HG02973 (cell line): ENCODE measurements around the gene THUMPD2.

Experiments
- ATAC-seq: cut with Tn5 transposase; IDR thresholded peaks from one replicate; pipeline ENCODE4 v1.9.1; 2021; ENCODE audit warnings: moderate library complexity; ENCODE audit not compliant: unreplicated experiment

THUMPD2 gene

DNA sequence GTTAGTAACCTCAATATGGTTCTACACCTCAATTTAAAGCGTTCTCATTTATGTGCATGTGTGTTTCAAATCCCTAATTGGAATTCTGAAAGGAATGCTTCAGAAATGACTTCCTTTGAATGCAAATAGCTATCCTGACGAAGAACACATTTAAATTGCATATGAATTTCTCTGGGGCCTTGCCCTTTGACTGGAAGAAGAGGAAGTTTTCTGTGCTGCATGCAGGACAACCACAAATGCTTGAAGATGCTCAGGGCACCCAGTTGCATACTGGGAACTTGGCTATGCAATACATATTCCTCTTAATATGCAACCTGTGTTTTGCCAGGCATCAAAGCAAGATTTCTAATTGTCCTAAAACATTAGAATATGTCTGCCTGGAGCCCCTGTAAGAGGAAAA lies 58.1 kb downstream of the THUMPD2 start:
- no peak for ATAC-seq

DNA sequence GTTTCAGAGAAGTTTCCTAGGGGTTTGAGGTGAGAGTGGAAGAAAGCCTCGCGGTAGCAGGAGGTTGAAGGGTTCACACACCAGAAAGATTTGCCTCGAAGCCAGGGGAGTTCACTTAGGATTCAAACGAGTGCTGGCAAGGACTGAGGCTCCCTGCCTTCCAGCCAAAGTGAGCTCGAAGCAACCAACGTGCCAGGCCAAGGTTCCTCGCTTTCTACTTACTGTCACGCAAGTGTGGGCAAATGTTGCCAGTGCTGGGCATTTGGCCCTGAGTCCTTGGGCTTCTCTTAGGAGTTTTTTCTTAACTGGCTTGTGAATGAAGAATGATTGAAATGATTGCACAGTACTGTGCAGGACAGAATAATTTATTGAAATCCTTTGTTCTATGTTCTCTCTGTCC lies 59.7 kb downstream of the THUMPD2 start:
- no peak for ATAC-seq

DNA sequence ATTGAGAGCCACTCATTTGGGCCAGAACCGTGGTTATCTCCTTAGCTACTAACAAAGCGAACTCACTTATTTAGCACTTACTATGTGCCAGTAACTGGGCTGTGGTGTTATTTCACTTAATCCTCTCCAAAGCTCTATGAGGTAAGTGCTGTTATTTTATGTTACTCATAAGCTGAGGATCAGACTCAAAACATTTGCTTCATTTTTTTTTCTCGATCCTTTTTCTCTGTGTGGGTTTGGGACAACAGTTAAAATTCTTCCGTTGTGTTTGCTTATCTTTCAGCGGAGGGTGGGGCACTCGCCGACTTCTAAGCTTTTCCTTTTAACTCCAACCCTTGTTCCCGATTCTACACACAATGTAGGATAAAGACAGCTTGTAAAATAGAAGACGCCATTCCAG lies 60.6 kb downstream of the THUMPD2 start:
- ATAC-seq = no peak

GRCh38 chr2:39717067-39717466 lies 62.0 kb downstream of the THUMPD2 start:
- ATAC-seq = no peak

DNA sequence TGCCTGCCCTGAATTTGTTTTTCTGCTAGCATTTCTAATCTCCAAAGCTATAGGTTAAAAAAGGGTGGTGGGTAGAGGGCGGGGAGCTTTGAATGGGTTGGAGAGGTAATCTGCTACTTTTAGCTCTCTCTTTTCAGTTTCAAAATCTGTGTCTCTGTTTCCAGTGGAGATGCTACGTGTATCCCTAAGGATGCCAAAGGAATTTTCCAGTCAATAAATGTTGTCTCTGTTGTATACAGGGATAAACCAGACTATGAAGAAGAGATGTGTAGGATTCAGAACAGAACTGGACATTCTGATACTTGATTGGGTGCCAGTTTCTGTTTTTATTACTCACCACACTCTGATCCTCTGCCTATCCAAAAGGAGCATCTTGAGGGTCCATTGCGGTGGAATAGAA lies 63.2 kb downstream of the THUMPD2 start:
- ATAC-seq = no peak

DNA sequence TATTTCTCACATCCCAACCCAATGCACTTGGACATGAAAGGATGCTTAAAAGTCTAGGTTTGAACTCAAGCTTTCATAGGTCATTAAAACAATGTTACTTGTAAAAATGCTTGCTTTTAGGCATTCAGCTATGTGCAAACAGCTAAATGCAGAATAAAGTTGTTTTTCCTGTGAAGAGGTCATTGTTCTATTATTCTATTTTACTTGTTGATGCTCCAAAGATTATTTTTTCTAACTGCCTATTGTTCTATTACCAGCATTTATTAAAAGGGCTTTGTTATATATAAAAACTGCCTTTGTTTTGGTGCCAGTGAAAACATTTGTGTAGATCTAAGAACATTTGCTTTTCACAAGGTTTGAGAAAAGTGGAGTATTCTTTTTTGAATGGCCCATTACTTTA lies 64.0 kb downstream of the THUMPD2 start:
- ATAC-seq = no peak

DNA sequence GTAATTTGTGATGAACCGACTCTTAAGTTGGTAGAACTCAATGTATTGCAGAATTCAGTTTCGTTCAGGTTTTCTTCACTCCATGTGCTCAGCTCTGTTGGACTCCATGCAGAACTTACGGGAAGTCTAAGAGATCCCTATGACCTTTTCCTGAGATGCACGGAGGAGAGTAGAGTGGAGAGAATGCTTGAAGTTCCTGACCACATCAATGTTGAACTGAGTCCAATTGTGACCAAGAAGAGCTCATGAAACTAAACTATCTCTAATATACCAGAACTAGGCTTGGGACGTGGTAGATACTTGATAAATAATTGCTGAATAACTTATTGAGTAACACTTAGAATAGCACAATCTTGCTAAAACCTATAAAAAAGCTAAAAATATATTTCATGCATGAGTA lies 66.1 kb downstream of the THUMPD2 start:
- ATAC-seq = no peak

DNA sequence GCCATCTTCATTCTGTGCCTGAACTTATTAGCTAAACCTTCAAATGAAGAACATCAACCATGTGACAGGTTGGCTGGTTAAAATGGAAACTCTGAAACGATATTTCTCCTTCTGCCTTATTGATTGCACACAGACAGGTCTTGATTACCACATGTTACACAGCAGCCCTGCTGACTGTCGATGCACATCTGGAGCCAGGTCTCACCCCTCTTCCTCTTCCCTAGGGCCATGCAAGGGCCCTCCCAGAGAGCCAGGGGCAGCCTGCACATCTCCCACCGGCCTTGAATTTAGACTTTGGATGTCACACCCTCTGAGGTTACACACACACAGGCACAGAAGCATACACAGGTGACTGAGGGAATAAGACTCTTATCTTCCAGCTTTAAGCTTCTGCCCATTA lies 68.3 kb downstream of the THUMPD2 start:
- no peak for ATAC-seq

GRCh38 chr2:39708003-39708402 lies 71.1 kb downstream of the THUMPD2 start:
- no peak for ATAC-seq

- ATAC-seq = no peak
These were observed 72.1 kb downstream of the THUMPD2 start for GRCh38 chr2:39706945-39707344.

- no peak for ATAC-seq
These were observed 72.7 kb downstream of the THUMPD2 start for GRCh38 chr2:39706312-39706711.

GRCh38 chr2:39705638-39706037 lies 73.4 kb downstream of the THUMPD2 start:
- ATAC-seq = no peak

DNA sequence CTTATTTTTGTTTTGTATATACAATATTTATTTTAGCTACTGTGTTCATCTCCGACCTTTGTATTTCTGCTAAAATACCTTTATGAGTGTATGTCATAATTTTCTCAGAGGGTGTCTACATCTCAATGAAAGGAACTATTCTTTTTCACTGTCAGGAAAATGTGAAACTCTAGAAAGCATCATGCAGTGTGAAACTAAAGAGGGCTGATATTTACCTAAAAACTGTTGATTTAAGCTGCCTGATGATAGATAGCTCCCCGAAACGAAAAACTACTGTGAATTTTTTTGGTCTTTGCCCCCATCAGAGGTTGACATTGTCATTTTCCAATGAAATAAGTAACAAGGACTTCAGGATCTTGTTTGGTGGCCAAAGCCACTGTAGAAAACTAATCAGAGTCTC lies 74.5 kb downstream of the THUMPD2 start:
- no peak for ATAC-seq

DNA sequence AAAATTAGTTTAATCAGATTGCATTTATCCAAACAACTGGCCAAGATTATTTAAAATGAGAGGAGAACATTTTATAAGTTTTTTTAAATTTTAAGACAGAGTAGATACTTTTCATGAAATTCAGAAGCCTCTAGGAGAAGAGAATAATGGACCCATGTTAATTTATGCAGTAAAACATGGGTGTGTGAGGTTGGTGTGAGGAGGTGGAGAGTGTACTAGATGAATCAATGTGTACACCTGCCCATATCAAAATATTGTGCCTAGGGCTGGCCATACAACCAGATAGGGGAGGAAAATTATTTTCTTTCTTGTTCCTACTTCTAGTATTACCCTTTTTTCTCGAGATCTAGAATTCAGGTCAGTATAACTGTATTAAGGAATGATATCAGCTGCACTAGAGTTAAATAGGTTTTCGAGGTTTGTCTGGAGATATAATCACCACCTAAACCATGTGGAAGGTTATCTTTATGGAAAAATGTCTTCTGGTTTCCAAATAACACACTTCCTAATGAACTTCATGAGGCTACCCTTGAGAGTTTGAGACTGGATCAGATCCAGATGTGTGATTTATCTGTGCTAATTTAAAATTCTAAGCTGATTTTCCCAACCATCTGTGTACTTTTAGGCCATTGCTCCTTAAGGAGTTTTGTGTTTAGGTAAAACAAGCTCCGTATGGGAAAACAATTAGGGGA lies 75.7 kb downstream of the THUMPD2 start:
- ATAC-seq = no peak

DNA sequence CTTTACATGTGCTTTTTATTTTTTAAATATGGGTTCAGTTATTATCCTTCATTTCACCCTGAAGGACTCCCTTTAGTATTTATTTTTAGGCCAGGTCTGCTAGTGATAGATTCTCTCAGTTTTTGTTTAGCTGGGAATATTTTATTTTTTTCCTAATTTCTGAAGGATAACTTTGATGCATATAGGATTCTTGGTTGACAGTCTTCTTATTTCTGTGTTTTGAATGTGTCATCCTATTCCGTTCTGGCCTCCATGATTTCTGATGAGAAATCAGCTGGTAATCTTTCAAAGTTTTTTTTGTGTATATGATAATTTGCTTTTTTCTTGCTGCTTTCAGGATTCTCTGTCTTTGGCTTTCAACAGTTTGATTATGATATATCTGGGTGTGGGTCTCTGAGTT lies 77.9 kb downstream of the THUMPD2 start:
- no peak for ATAC-seq

GRCh38 chr2:39697454-39697853 lies 81.6 kb downstream of the THUMPD2 start:
- no peak for ATAC-seq

DNA sequence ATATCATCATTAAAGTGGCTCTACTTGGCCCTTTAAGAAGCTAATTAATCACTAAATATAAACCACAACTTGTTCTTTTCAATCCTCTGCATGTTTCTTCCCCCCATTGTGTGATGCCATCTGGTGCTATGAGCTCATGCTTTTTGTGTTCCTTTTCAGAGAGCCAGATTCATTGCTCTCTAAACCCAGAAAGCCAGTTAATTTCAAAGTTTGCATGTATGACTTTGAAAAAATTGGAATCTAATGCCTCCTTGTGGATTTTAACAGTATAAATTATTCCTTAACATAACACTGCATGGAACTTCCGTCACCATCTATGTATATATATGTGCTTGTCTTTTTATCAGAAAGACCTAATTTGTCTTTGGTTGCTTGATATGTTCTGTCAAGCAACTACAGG lies 82.2 kb downstream of the THUMPD2 start:
- ATAC-seq = no peak

DNA sequence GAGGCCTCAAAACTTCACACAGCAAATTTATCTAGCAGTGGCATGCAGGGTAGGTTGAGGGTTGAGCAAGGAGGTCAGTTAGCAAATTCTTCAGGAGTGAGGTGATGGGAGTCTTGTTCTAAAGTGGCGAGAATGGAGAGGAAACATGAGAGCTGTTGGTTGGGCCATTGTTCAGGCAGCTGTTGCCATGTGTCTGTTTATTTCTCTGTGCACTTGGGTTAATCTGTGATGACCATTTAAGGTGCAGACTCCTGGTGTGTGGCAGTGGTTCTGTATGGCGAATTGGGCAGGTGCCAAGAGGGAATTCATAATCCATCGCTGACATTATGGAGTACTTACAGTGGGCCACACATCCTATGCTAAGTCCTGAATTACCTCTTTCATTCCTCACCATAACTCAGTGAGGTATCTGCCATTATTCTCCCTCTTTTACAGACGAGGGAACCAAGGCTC lies 82.9 kb downstream of the THUMPD2 start:
- no peak for ATAC-seq

GRCh38 chr2:39693245-39693644 lies 85.8 kb downstream of the THUMPD2 start:
- ATAC-seq = no peak

DNA sequence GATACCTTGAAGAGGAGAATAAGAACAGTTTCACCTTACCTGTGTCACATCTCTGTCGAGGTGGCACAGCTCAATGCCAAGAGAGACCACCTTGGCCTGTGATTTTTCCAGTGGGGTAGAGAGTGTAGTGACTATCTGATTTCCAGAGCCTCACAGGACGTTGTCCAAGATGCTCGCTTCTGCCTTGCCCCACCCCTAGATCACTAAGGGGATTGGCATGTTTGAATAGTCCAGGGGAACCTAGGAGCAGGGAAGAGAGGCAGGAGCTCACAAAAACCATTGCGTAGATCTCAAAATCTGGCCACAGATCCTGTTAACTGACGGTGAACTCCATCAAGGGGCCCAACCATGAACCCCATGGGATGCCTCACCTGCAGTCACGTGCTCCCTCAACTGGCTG lies 89.2 kb downstream of the THUMPD2 start:
- ATAC-seq = no peak

- no peak for ATAC-seq
These were observed 89.7 kb downstream of the THUMPD2 start for GRCh38 chr2:39689272-39689841.

GRCh38 chr2:39688181-39688580 lies 90.9 kb downstream of the THUMPD2 start:
- no peak for ATAC-seq

DNA sequence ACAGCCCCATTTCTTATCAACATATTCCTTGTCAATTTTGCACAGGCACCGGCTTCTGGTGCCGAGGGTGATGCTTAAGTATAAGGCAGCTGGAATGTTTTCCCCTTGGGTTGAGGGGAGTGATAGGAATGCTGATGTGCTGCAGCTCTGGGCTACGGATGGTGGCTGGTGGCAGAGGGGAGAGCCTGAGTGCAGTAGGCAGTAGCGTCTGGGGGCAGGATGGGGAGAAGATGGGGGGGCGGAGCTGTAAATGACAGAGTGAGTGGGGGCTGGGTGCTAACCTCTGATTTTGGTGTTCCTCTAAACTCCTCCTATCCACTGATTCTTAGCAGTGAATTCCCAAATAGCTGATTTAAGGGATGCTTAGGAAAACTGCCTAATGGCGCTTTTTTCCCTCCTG lies 92.6 kb downstream of the THUMPD2 start:
- ATAC-seq = no peak
